Endometrial microvascular endothelial cells (primary cell): ENCODE measurements around the gene TCOF1. TPM values are rescaled to one million over a fixed set of nuclear protein-coding genes. Genes with fewer than 3 reads are reported as not detected.

Experiments used
- in situ Hi-C: cut with HindIII; loops from 2 replicates; pipeline ENCODE4 v1.10.0; 2017; ENCODE audit warnings: low sequenced_read_pairs, low pct_unique_long_range_greater_than_20kb; ENCODE audit errors: inconsistent ontology term
- total RNA-seq: library from RNA; depleted of rRNA; stranded (reverse); fragments of >200 nt; gene quantifications from one replicate; pipeline ENCODE4 v1.2.3, GENCODE V29; 2015; ENCODE audit errors: inconsistent ontology term

Gene TCOF1
- total RNA-seq, 1 donor from 2014 or later, result 43.2 TPM

- in situ Hi-C loops, result loop anchor here (25.0 kb wide), 1 partner anchor 341 kb away; the partner anchor contains the start of gene MYOZ3
These were observed 35.7 kb upstream of the TCOF1 start for GRCh38 chr5:150321784-150322183.

GRCh38 chr5:150322202-150322601, 35.3 kb upstream of the TCOF1 start:
- in situ Hi-C loops, result loop anchor here (25.0 kb wide), 1 partner anchor 340 kb away; the partner anchor contains the start of gene MYOZ3

DNA sequence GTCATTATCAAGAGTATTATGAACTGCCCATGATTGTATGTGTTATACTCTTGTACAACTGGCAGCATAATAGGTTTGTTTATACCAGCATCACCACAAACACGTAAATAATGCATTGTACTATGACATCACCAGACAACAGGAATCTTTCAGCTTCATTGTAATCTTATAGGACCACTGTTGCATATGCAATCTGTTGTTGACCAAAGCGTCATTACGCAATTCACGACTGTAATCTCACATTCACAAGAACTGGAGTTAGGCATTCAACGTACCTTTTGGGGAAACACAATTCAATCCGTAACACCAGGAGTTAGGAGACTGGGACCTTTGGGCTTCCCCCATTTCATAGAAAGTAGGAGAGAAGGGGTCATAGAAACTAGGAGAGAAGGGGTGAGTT, 34.4 kb upstream of the TCOF1 start:
- in situ Hi-C loops, result loop anchor here (25.0 kb wide), 1 partner anchor 339 kb away; the partner anchor contains the start of gene MYOZ3

DNA sequence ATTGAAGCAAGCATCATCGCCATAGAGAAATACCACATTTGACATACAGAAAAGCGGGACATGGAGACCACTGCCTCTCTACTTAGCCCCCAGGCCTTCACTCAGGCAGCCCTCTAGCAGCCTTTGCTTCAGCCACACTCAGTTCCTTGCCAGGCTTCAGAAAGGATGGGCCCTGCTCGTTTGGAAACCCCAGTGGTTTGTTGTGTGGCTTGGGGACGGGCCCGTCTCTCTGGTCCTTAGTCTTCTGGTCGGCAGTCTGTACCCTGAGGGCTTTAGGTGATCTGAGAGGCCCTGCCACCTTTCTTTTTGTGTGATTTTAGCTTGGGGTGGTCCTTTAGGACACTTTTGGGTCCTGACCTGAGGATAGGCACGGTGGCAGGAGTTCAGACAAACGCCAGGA, 33.7 kb upstream of the TCOF1 start:
- in situ Hi-C loops, result loop anchor here (25.0 kb wide), 1 partner anchor 338 kb away; the partner anchor contains the start of gene MYOZ3

DNA sequence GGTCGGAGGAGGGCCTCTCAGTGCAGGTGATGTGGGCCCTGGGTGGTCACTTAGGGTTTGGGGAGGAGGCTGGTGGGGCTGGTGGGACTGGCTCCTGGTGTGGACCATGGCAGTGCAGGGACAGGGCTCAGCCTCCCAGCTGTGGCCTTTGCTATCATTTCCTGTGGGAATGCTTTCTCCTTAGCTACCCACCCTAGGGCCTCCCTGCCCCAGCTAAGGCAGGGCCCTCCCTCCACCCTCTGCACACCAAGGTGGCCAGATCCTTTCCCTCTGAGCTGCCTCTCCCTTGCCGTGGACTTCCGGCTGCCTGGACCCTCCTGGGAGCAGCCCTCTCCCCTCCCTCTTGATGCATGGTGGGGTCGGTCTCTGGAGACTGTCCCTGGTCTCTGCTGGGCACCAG, 32.1 kb upstream of the TCOF1 start:
- in situ Hi-C loops, result no loop called here

GRCh38 chr5:150326707-150327106, 30.8 kb upstream of the TCOF1 start:
- in situ Hi-C loops, result no loop called here

DNA sequence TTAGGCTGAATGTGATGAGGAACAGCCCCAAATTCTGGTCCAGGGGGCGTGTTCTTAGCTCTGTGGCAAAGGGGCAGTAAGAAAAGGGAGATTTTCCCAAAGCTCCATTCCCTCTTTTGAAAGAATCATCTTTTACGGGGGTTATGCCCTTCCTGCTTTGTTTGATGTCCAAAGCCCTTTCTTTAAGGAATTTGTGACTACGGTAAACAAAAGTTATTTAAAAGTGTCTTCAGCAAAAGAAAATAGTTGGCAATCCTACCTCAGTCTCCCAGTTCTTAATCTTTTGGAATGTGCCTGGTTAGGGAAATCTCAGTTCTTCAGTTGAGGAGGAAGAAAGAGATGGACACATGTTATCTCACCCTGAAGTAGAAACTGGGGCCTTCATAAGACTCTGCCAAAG, 30.4 kb upstream of the TCOF1 start:
- in situ Hi-C loops, result no loop called here

DNA sequence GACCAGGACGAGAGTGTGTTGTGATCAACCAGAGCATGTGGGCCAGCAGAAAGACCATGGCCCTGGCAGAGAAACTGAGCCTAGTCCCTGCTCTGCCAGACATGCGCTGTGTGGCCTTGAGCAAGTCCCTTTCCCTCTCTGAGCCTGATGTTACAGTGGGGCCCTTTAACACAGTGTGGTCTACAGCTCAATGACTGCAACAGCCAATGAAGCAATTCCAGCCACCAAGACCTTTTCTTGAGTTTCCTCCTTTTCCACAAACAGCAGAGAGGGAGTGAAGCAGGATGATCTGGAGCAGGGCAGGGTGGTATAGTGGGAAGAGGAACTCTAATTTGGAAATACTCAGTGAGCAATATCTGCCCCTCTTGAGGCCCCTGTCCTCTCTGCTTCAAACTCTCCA, 29.0 kb upstream of the TCOF1 start:
- in situ Hi-C loops, result no loop called here

- in situ Hi-C loops, result no loop called here
These were observed 28.5 kb upstream of the TCOF1 start for GRCh38 chr5:150329038-150329437.

GRCh38 chr5:150329881-150330876, 27.3 kb upstream of the TCOF1 start:
- in situ Hi-C loops, result no loop called here

GRCh38 chr5:150333400-150333799, 24.1 kb upstream of the TCOF1 start:
- in situ Hi-C loops, result no loop called here

GRCh38 chr5:150335778-150336177, 21.7 kb upstream of the TCOF1 start:
- in situ Hi-C loops, result no loop called here

DNA sequence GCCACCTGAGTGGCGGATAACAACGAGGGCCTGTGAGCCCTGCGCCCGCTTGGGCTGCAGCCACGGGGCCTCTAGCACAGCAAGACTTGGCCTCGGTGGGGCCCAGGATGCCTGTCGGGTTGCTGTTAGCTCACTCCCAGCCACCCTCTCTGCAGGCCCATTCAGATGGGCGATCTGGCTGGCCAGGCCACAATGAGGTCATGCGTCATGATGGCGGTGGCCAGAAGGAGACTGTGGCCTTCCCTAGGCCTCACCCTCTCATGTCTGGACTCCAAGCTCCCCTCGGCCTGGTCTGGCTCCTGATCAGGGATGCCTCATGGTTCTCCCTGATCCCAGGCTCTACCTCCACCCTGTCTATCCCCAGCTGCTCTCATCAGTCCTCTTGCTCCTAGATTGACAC, 19.0 kb upstream of the TCOF1 start:
- in situ Hi-C loops, result no loop called here

DNA sequence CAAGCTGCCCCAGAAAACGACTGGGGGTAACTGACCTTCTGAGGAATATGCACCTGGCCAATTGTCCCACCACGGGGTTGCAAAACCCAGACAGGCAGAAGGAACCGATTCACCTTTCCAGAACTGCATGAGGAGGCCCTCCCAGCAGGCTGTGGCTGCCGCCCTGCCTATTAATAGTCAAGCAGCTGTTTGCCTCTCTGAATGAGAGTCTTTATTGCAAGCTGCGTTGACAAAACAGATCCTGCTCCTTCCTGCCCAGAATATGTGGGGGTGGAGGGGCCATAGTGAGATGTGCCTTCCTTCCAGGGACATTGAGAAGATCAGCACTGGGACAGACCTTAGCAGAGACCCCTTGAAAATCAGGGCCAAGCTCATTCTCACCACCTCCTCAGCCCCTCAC, 18.3 kb upstream of the TCOF1 start:
- in situ Hi-C loops, result no loop called here

GRCh38 chr5:150339841-150340240, 17.7 kb upstream of the TCOF1 start:
- in situ Hi-C loops, result no loop called here

DNA sequence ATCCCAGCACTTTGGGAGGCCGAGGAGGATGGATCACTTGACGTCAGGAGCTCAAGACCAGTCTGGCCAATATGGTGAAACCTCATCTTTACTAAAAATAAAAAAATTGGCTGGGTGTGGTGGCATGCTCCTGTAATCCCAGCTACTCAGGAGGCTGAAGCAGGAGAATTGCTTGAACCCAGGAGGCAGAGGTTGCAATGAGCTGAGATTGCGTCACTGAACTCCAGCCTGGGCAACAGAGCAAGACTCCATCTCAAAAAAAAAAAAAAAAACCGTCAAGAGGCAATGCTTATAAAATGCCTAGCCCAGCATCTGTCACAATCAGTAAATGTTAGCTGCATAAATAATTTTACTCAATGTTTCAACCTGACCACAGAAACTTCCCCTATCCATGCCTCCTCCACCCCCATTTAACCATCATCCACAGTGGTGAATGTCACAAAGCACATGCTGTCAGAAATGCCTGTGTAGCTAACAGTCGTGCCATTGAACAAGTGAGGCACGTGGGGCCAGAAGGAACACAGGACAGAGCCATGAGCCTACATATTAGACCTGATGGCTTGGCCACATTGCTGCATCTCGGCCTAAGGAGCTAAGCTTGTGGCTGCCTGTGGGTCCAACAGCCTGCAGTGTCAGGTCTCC, 16.8 kb upstream of the TCOF1 start:
- in situ Hi-C loops, result no loop called here

DNA sequence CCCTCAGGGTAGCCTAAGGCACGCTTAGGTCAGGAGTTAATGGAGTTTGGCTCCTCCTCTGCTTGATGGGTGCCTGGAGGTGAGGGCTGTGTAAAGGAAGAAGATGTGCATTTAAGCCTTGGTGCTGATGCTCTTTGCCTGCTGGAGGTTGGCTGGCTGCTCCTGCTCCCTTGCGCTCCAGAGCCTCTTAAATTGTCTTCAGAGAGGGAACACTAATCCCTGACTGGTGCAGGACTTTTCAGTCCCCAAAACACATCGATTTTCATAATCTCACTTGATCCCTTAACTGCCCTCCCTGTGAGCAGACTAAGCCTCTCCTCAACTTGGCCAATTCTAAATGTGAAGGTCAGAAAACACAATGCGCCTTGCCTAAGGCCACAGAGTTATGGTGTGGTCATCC, 16.2 kb upstream of the TCOF1 start:
- in situ Hi-C loops, result no loop called here

- in situ Hi-C loops, result no loop called here
These were observed 15.5 kb upstream of the TCOF1 start for GRCh38 chr5:150341989-150342388.

DNA sequence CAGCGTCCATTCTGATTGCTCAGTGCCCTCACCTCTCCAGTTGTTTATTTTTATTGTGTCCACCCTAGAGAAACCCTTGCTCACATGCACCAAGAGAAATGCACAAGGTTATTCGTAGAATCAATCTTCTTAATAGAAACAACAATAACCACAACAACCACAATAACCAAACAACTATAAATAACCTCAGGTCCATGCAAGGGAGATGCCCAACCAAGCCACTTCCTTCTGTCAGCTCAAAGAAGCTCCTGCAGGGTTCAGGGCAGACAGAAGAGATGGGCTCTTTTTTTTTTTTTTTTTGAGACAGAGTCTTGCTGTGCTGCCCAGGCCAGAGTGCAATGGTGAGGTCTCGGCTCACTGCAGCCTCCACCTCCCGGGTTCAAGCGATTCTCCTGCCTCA, 14.9 kb upstream of the TCOF1 start:
- in situ Hi-C loops, result no loop called here
